ENCODE results near the gene PAK2. TPM values are rescaled to one million over a fixed set of nuclear protein-coding genes. Genes with fewer than 3 reads are reported as not detected.
"Not testable (repeated sequence)": the region's sequence is repeated elsewhere in the genome, so short reads cannot be mapped to it uniquely, and the experiment has no call there.

Gene PAK2
- total RNA-seq, 2 donors from 2014 or later = 37.4 to 48.3 TPM

- Histone ChIP-seq H3K4me1 (replicated peaks) (peaks cover 8% of the 10 kb centered on the region), H3K27me3 (replicated peaks; ENCODE audit: insufficient read depth) (no peaks in the 10 kb centered on the region), H3K36me3 (no peaks in the 10 kb centered on the region), H3K27ac (peak overlapping the region; percentile 83 to 91), H3K4me3 (peak overlapping the region; percentile 91 to 100), H3K9me3 (no peaks in the 10 kb centered on the region)
- DNase-seq (ENCODE audit: low spot score) = no peak
- intact Hi-C loops (cut with DNase I) = loop anchor here (5.0 kb wide), 1 partner anchor 75 kb away; the partner anchor contains the start of gene NCBP2
- WGBS = 23% methylated on average over 6 of the region's 6 CpGs
- no peak for TF ChIP-seq POLR2A (IDR thresholded peaks at IDR 0.05)
- TF ChIP-seq POLR2AphosphoS5 (IDR thresholded peaks at IDR 0.05) = no peak
- no peak for TF ChIP-seq CTCF (IDR thresholded peaks at IDR 0.05)
These were observed 127.5 kb downstream of the PAK2 start for GRCh38 chr3:196867155-196867506.

- DNase-seq (ENCODE audit: low spot score) = peak; percentile 89
- H3K4me3 ChIP-seq = peak within 1 kb of the TSS; percentile 91 to 100
- no peaks in the 10 kb centered on the region for H3K9me3 ChIP-seq
- H3K4me1 ChIP-seq (replicated peaks) = peaks cover 8% of the 10 kb centered on the region
- peak within 1 kb of the TSS; percentile 83 to 91 for H3K27ac ChIP-seq
- intact Hi-C loops (cut with DNase I) = loop anchor here (5.0 kb wide), 1 partner anchor 75 kb away; the partner anchor contains the start of gene NCBP2
- under 1% methylated on average over 40 of the region's 93 CpGs for WGBS
- no peaks in the 10 kb centered on the region for H3K36me3 ChIP-seq
- no peaks in the 10 kb centered on the region for H3K27me3 ChIP-seq (replicated peaks; ENCODE audit: insufficient read depth)
- TF ChIP-seq CTCF (IDR thresholded peaks at IDR 0.05) = peak in 2 of 4 experiments; percentile 4 to 16
- peak; percentile 78 for TF ChIP-seq POLR2AphosphoS5 (IDR thresholded peaks at IDR 0.05)
- peak; percentile 85 for TF ChIP-seq POLR2A (IDR thresholded peaks at IDR 0.05)
These were observed 128.0 kb downstream of the PAK2 start, which contains the start of gene SENP5 for GRCh38 chr3:196867507-196868296. SENP5 (plus strand) TSS chr3:196867920; CDS start chr3:196885182, 17,262 bp downstream.

DNA sequence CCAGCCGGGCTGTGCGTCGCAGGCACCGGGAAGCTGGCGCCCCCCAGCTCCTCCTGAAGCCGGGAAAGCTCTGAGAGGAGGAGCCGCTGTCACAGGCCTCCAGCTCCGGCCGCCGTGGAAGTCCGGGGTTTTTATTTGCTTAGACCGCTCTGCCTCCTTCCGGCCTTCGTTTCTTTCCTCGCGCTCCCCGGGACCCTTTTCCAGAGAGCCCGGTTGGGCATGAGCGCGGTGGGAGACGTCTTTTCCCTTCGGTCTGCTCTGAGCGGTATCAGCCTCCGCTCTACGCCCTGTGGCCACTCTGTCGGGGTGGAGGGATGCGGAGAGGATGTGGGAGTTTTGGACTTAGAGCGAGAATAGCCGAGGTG lies 128.6 kb downstream of the PAK2 start:
- TF ChIP-seq POLR2AphosphoS5 (IDR thresholded peaks at IDR 0.05) = no peak
- TF ChIP-seq POLR2A (IDR thresholded peaks at IDR 0.05) = no peak
- no peak for TF ChIP-seq CTCF (IDR thresholded peaks at IDR 0.05)
- WGBS = under 1% methylated on average over 29 of the region's 29 CpGs
- Histone ChIP-seq H3K9me3 (no peaks in the 10 kb centered on the region), H3K4me3 (peak overlapping the region; percentile 91 to 100), H3K27me3 (replicated peaks; ENCODE audit: insufficient read depth) (no peaks in the 10 kb centered on the region), H3K27ac (peak overlapping the region; percentile 83 to 91), H3K4me1 (replicated peaks) (peaks cover 8% of the 10 kb centered on the region), H3K36me3 (no peaks in the 10 kb centered on the region)
- DNase-seq (ENCODE audit: low spot score) = peak; percentile 5
- intact Hi-C loops (cut with DNase I) = loop anchor here (5.0 kb wide), 1 partner anchor 74 kb away; the partner anchor contains the start of gene NCBP2

DNA sequence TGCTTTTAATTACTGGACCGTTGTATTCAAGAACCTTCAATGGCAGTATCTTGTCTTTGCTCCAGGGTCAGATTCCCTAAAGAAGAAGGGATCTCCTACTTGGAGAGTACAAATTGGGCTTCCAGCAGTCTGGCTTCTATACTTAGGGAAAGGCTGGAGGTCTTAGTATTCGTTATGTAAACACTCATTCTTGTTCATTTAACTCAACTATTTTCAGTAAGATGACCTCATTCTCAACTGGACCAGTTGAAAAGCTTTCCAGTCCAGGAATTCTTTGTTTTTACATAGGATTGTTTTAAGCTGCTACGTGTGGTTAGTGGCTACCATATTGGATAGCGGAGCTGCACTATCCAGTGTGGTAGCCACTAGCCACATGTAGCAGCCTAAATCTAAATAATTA lies 132.7 kb downstream of the PAK2 start:
- no peak overlapping the region for H3K27ac ChIP-seq
- no peaks in the 10 kb centered on the region for H3K9me3 ChIP-seq
- DNase-seq (ENCODE audit: low spot score) = no peak
- WGBS = 82% methylated on average over 4 of the region's 4 CpGs
- no peaks in the 10 kb centered on the region for H3K36me3 ChIP-seq
- H3K4me3 ChIP-seq = no peak overlapping the region
- intact Hi-C loops (cut with DNase I) = no loop called here
- no peaks in the 10 kb centered on the region for H3K27me3 ChIP-seq (replicated peaks; ENCODE audit: insufficient read depth)
- peaks cover 8% of the 10 kb centered on the region for H3K4me1 ChIP-seq (replicated peaks)
- TF ChIP-seq POLR2A (IDR thresholded peaks at IDR 0.05) (no peak), POLR2AphosphoS5 (IDR thresholded peaks at IDR 0.05) (no peak), CTCF (IDR thresholded peaks at IDR 0.05) (no peak)

GRCh38 chr3:196874511-196875094 lies 134.9 kb downstream of the PAK2 start:
- H3K4me1 ChIP-seq (replicated peaks); H3K27ac ChIP-seq: not testable (repeated sequence)

More at GRCh38 chr3:196874511-196875094, 134.9 kb downstream of the PAK2 start:
- DNase-seq (ENCODE audit: low spot score); H3K9me3 ChIP-seq; H3K27me3 ChIP-seq (replicated peaks; ENCODE audit: insufficient read depth); H3K36me3 ChIP-seq; intact Hi-C loops (cut with DNase I); H3K4me3 ChIP-seq: not testable (repeated sequence)
- 92% methylated on average over 7 of the region's 7 CpGs for WGBS
